GM18517 (cell line): Measurements from ENCODE around the gene PTH2.
"Not testable (repeated sequence)": the region's sequence is repeated elsewhere in the genome, so short reads cannot be mapped to it uniquely, and the experiment has no call there.

Experiments
- ATAC-seq: cut with Tn5 transposase; IDR thresholded peaks from one replicate; pipeline ENCODE4 v1.9.1; 2021; ENCODE audit warnings: mild to moderate bottlenecking, moderate library complexity; ENCODE audit not compliant: unreplicated experiment

The PTH2 gene

DNA sequence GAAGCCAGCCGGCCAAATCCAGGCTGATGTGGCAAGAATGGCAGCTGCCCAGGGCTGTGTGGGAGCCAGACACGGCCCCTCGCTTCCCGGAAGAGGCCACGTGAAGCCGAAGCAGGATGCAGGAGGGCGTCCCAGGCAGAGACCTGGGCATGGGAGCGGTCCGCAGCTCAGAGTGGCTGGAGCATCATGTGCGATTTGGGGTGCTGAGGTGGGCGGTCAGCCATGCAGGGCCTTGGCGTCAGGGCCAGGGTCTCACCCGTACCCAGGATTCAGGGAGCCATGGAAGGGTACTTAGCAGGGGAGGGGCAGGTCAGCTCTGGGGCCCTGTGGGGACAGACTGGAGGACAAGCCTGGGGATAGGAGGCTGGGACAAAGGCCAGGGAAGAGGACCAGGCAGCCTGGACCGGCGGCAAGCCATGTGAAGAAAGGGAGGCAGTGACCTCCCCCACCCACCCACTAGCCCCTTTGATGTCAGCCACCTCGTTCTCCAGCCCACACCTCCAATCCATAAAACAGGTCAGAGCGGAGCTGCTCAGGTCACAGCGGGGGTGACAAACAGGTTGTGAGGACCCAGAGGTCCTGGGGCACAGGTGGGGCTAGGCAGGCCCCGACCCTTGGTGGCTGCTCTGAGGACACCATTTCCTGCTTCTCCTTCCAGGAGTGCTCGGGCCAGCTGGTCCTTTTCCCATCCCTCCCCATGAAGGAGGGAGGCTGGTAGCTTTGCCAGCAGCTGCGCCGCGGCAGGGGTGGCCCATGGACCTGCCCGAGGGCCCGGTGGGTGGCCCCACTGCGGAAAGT is 32.9 kb downstream of the PTH2 start:
- ATAC-seq = no peak

DNA sequence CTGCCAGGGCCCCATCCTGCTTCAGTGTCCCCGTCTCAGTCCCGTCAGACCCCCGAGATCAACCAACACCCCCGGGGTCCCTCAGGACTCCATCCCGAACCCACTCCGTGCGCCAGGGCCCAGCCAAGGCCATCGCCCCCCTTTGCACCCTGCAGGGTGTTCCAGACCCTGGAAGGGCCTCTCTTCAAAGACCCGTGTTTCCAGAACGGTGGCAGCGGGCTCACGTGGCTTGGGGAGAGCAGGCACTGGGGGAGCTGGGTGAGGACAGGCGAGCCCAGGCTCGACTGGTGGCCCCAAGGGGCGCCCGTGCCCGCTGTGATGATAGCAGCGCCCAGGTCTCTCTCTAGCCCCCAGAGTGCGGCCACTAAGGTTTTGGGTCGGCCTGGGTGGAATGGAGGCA is 33.8 kb downstream of the PTH2 start:
- ATAC-seq = no peak

DNA sequence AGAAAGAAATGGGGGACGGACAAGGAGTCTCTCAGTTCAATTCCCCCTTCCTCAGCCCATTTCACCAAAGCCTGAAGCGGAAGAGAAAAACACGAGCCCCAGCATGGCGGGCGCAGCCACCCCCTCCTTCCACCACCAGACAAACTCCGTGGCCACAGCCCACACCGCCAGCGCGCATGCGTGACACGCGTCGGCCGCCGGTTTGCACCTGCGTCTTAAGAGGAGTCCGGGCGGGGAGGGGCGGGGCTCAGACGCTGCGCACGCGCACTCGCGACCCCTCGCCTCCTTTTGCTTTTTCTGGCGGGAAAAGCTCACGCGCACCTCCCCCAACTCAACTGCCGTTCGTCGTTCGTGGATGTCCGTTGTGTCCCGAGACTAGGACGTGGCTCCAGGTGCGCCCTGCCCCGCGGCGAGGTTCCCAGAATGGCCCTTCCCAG is 35.3 kb downstream of the PTH2 start, which contains the start of gene KASH5:
KASH5 (plus strand) TSS at position 314 of the 437 bp plus-strand sequence. CDS start 2,635 bp downstream, outside the sequence.
- peak; percentile 65 for ATAC-seq

DNA sequence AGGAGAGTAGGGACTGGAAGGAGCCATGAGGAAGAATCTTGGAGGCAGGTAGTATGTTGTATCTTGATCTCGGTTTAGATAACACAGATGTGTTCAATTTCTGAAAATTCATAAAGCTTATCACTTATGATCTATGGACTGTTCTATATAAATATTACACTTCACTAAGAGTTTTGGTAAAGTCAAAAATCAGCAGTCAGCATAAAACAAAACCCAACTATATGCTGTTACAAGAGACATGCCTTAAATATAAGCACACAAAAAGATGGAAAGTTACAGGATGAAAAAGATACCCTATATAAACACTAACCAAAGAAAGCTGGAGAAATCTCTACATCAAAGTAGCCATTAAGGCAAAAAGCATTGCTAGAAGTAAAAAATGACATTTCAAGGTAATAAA is 39.6 kb downstream of the PTH2 start:
- no peak for ATAC-seq

DNA sequence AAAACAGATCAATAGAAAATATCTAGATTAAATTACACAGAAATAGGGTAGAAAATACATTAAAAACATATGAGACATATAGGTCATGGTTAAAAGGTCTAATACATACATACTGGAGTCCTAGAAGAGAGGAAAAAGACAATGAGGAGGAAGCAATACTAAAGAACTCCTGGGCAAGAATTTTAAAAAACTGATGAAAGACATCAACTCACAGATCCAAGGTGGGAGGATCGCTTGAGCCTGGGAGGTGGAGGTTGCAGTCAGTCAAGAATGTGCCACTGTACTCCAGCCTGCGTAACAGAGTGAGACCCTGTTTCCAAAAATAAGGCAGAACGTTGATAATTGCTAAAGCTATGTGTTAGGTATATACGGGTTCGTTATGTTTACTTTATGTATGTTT is 40.6 kb downstream of the PTH2 start:
- ATAC-seq = no peak

DNA sequence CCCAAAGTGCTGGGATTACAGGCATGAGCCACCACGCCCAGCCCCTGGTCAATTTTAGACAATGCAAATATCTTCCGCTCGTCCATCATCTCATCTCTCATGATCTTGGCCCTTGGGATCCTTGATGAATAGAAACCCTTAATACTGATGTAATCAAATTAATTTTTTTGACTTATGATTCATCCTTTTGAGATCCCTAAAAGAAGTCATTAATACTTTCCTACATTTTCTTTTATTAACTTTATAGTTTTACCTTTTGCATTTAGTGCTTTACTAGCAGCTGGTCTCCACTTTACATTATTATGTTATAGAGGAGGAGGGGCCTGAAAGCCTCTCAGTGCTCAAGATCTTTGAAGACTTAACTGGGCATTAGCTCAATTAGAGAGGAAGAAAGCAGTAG is 42.9 kb downstream of the PTH2 start:
- no peak for ATAC-seq

DNA sequence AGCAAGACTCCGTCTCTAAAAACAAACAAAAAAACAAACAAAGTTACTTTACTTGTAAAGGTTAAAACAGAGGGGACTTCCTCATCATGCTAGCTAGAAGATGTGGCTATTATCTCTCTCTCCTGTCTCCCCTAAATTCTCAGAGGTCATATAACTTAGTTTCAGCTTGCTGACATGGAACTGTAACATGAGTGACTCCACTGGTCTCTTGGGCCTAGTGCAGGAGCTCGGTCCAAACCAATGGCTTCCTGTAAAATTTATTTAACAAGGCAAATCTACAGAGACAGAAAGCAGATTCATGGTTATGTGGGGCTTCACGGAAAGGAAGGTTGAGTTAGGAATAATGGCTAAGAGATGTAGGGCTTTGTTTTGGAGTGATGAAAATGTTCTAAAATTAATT is 44.7 kb downstream of the PTH2 start:
- ATAC-seq = no peak

DNA sequence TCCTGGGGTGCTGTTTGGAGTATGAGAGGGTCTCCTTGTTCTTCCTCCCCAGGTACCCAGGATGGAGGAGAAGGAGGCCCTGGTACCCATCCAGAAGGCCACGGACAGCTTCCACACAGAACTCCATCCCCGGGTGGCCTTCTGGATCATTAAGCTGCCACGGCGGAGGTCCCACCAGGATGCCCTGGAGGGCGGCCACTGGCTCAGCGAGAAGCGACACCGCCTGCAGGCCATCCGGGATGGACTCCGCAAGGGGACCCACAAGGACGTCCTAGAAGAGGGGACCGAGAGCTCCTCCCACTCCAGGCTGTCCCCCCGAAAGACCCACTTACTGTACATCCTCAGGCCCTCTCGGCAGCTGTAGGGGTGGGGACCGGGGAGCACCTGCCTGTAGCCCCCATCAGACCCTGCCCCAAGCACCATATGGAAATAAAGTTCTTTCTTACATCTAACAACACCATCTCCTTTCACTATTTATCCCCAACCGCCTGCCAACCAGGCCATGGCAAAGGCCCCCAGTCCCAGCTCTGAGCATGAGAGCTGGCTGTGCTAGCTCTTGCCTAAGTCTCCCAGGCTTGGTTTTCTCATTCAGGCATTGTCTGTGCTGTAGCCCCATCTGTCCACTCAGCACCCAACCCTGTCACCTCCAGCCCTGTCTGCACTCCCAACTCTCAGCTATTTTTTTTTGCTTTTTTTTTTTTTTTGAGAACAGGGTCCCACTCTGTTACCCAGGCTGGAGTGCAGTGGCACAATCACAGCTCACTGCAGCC is 48.4 kb downstream of the PTH2 start:
- ATAC-seq = no peak

DNA sequence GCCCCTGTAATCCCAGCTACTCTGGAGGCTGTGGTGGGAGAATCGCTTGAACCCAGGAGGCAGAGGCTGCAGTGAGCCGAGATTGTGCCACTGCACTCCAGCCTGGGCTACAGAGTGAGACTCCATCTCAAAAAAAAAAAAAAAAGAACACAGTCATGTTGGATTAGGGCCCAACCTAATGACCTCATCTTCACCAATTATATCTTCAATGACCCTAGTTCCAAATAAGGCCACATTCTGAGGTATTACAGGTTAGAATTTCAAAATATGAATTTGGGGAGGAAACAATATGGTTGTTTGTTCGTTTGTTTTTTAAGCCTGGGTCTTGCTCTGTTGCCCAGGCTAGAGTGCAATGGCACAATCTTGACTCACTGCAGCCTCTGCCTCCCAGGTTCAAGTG is 50.1 kb downstream of the PTH2 start:
- ATAC-seq = not testable (repeated sequence)
